WERI-Rb-1 (cell line): Measurements from ENCODE around the gene DHRSX.

Source experiments
- DNase-seq: peaks from one replicate; pipeline ENCODE4 v3.0.0-alpha.2; 2020
- H3K27ac ChIP-seq: fragments of 250-450 bp; sonication (Bioruptor Pico); 2 replicates; pipeline ENCODE4 v1.5.1; 2020; ENCODE audit warnings: mild to moderate bottlenecking, moderate library complexity
- H3K27me3 ChIP-seq: fragments of 250-450 bp; sonication (Bioruptor Pico); 2 replicates; pipeline ENCODE4 v1.5.1; 2021; ENCODE audit warnings: mild to moderate bottlenecking, low read depth, moderate library complexity; ENCODE audit not compliant: insufficient read depth, severe bottlenecking
- H3K36me3 ChIP-seq: fragments of 250-450 bp; sonication (Bioruptor Pico); 2 replicates; pipeline ENCODE4 v1.5.1; 2020; ENCODE audit warnings: mild to moderate bottlenecking, moderate library complexity
- H3K4me3 ChIP-seq: 2 replicates; pipeline ENCODE4 v1.5.1; 2011; ENCODE audit warnings: low read depth, mild to moderate bottlenecking, control low read depth, low read length
- H3K9me3 ChIP-seq: fragments of 250-450 bp; sonication (Bioruptor Pico); 2 replicates; pipeline ENCODE4 v1.5.1; 2021; ENCODE audit warnings: mild to moderate bottlenecking, moderate library complexity; ENCODE audit not compliant: severe bottlenecking
- CTCF ChIP-seq: IDR thresholded peaks from 2 replicates; pipeline ENCODE4 v1.5.1; 2011; ENCODE audit warnings: low read depth, mild to moderate bottlenecking, control low read depth, inconsistent platforms, low read length

Gene DHRSX

DNA sequence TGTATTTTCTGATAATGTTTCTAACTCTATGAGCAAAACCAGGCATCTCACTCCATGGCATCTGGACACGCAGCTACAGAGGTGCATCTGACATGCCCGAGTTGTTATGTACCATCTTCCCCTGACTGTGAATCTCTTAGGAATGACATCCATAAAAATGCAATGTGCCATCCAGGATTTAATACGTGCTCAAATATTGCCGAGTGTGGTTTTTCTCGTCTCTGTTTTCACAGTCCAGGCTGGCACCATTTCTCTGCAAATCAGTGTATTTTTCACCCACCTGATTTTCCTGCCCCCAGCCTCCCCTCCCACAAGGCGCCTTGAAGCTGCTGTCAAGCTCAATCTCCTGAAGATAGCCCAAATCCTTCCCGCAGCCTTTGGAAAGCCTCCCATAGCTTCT lies 154.6 kb downstream of the DHRSX start:
- Histone ChIP-seq H3K4me3 (no peak overlapping the region), H3K36me3 (peaks cover 3% of the 10 kb centered on the region), H3K27ac (no peak overlapping the region), H3K27me3 (no peaks in the 10 kb centered on the region), H3K9me3 (no peaks in the 10 kb centered on the region)
- TF ChIP-seq CTCF = no peak
- DNase-seq = no peak

DNA sequence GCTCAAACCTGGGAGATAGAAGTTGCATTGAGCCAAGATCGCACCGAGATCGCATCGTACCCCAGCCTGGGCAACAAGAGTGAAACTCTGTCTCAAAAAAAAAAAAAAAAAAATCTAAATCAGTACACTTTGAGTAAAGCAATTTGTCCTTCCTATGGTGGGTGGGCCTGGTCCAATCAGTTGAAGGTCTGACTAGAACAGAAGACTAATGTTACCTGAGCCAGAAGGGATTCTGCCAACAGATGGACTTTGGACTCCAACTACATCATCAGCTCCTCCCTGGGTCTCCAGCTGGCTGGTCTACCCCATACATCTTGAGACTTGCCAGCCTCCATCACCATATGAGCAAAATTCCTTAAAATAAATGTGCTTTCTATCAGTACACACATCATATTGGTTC lies 155.2 kb downstream of the DHRSX start:
- Histone ChIP-seq H3K27ac (no peak overlapping the region), H3K36me3 (peaks cover 3% of the 10 kb centered on the region), H3K4me3 (no peak overlapping the region), H3K9me3 (no peaks in the 10 kb centered on the region), H3K27me3 (no peaks in the 10 kb centered on the region)
- no peak for DNase-seq
- no peak for TF ChIP-seq CTCF

- no peak for DNase-seq
- Histone ChIP-seq H3K27me3 (no peaks in the 10 kb centered on the region), H3K9me3 (no peaks in the 10 kb centered on the region), H3K36me3 (peaks cover 3% of the 10 kb centered on the region), H3K4me3 (no peak overlapping the region), H3K27ac (no peak overlapping the region)
- TF ChIP-seq CTCF = no peak
These were observed 157.4 kb downstream of the DHRSX start for GRCh38 chrX:2343413-2343812.

DNA sequence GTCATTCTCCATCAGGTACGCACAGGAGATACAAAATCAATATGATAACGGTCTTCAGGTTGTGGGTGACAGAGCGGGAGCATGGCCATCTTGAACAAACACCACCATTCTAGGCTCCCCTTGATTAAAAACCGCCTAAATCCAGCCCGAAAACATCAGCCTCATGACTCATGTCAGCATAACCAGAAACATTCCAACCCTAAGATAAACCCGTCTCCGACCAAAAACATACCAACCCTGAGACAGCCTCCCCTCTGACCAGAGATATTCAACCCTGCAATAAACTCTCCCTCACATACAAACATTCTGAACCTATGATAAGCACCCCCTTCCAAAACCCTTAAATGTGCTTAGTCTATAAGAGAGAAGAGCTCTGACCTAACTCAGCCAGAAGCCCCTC lies 157.9 kb downstream of the DHRSX start:
- no peak for DNase-seq
- H3K36me3 ChIP-seq = peaks cover 3% of the 10 kb centered on the region
- no peak overlapping the region for H3K4me3 ChIP-seq
- no peak overlapping the region for H3K27ac ChIP-seq
- H3K27me3 ChIP-seq = no peaks in the 10 kb centered on the region
- H3K9me3 ChIP-seq = no peaks in the 10 kb centered on the region
- TF ChIP-seq CTCF = no peak

- TF ChIP-seq CTCF = no peak
- H3K27ac ChIP-seq = no peak overlapping the region
- H3K4me3 ChIP-seq = no peak overlapping the region
- peaks cover 3% of the 10 kb centered on the region for H3K36me3 ChIP-seq
- no peaks in the 10 kb centered on the region for H3K27me3 ChIP-seq
- DNase-seq = no peak
- H3K9me3 ChIP-seq = no peaks in the 10 kb centered on the region
These were observed 158.5 kb downstream of the DHRSX start for GRCh38 chrX:2342281-2342688.

GRCh38 chrX:2340991-2341390 lies 159.8 kb downstream of the DHRSX start:
- Histone ChIP-seq H3K27ac (no peak overlapping the region), H3K27me3 (no peaks in the 10 kb centered on the region), H3K4me3 (no peak overlapping the region), H3K36me3 (no peaks in the 10 kb centered on the region; the same call in none of the 2 replicates), H3K9me3 (no peaks in the 10 kb centered on the region)
- no peak for DNase-seq
- no peak for TF ChIP-seq CTCF
